Measurements from ENCODE around the gene PDE6C. TPM values are rescaled to one million over a fixed set of nuclear protein-coding genes. Genes with fewer than 3 reads are reported as not detected.

The PDE6C gene
- total and polyA plus RNA-seq, 2 of the 8 experiments (the other 6 are each of a cell fraction or from before 2014, with no cell fraction given): not detected

- Histone ChIP-seq H3K23me2 (ENCODE audit: low read depth, low read length) (no peaks in the 10 kb centered on the region), H3K9ac (replicated peaks in 1 of 4; ENCODE audit: extremely low read depth in 1 of 4, low read depth in 3 of 4, low read length in 3 of 4) (no peak overlapping the region), H3K79me2 (ENCODE audit: control insufficient read depth in 1 of 2, insufficient read depth in 2 of 2, low read length in 2 of 2) (no peaks in the 10 kb centered on the region), H2BK15ac (ENCODE audit: low read length) (no peak overlapping the region), H3K4me1 (replicated peaks in 1 of 4; ENCODE audit: control insufficient read depth in 3 of 4, insufficient read depth in 4 of 4, low read length in 3 of 4) (no peaks in the 10 kb centered on the region), H3K4me2 (ENCODE audit: insufficient read depth in 1 of 2, low read depth in 2 of 2, low read length in 2 of 2) (no peak overlapping the region), H3K27ac (ENCODE audit: low read depth, low read length) (no peak overlapping the region), H3K79me1 (ENCODE audit: low read depth, low read length) (no peaks in the 10 kb centered on the region), H4K8ac (ENCODE audit: extremely low read depth, insufficient read depth, low read length) (no peak overlapping the region), H3K18ac (ENCODE audit: extremely low read depth, low read length) (no peak overlapping the region), H2AFZ (ENCODE audit: low read length) (no peak overlapping the region), H4K5ac (ENCODE audit: insufficient read length, low read depth, low read length) (no peak overlapping the region), H2BK12ac (ENCODE audit: low read depth, low read length) (no peak overlapping the region), H3K4ac (replicated peaks; ENCODE audit: insufficient read length, low read depth, low read length) (no peak overlapping the region), H3K27me3 (replicated peaks in 1 of 4; ENCODE audit: control insufficient read depth in 3 of 4, extremely low read depth in 1 of 4, insufficient read depth in 3 of 4, low read length in 3 of 4) (no peaks in the 10 kb centered on the region), H3K36me3 (ENCODE audit: control insufficient read depth in 2 of 4, insufficient read depth in 4 of 4, low read length in 3 of 4) (peaks cover 0 to 58% (median 12%) of the 10 kb centered on the region in 4 experiments; a peak in 5 of 8 replicates), H2BK5ac (ENCODE audit: low read depth, low read length) (no peak overlapping the region), H3K14ac (ENCODE audit: insufficient read length) (no peak overlapping the region), H3K9me3 (ENCODE audit: insufficient read depth in 2 of 2, low read depth in 1 of 2, low read length in 1 of 2) (no peaks in the 10 kb centered on the region), H2BK120ac (replicated peaks; ENCODE audit: low read depth, low read length) (no peak overlapping the region), H2BK20ac (ENCODE audit: low read length) (no peak overlapping the region), H3K23ac (ENCODE audit: insufficient read length) (no peak overlapping the region), H4K20me1 (replicated peaks in 1 of 2; ENCODE audit: control insufficient read depth in 1 of 2, insufficient read depth in 2 of 2, low read length in 2 of 2) (peaks cover 0 to 2% of the 10 kb centered on the region in 2 experiments), H2AK5ac (ENCODE audit: low read depth, low read length) (no peak overlapping the region), H3K56ac (replicated peaks; ENCODE audit: insufficient read length, low read depth, low read length) (no peak overlapping the region), H4K91ac (replicated peaks; ENCODE audit: insufficient read length, low read length) (no peak overlapping the region), H3K4me3 (ENCODE audit: extremely low read depth in 1 of 4, insufficient read depth in 2 of 4, low read depth in 3 of 4, low read length in 4 of 4) (no peak overlapping the region)
- WGBS, 2 experiments (ENCODE audit: extremely low coverage in 1 of 2, insufficient coverage in 1 of 2, insufficient read length in 1 of 2, insufficient replicate concordance in 2 of 2, low coverage in 1 of 2, low lambda C conversion rate in 2 of 2, missing lambda C conversion rate in 1 of 2): 90% methylated on average over 2 of the region's 2 CpGs; no CpG with 5 or more reads in 1 of the 2 experiments
- POLR2A ChIA-PET (ENCODE audit: partially characterized antibody): no interaction called here
- DNase-seq (ENCODE audit: low read depth in 1 of 2, low spot score in 2 of 2): no peak
- no peak for FAIRE-seq
- no peak for TF ChIP-seq CTCF (IDR thresholded peaks at IDR 0.05; ENCODE audit: control extremely low read depth in 1 of 3, insufficient read depth in 1 of 3, low read depth in 1 of 3, low read length in 3 of 3)
- TF ChIP-seq SIX5 (IDR thresholded peaks at IDR 0.05; ENCODE audit: low read depth, low read length): no peak
- no peak for TF ChIP-seq GABPA (IDR thresholded peaks at IDR 0.05; ENCODE audit: borderline replicate concordance, insufficient read depth, low read length)
- TF ChIP-seq SP4 (IDR thresholded peaks at IDR 0.05; ENCODE audit: low read length): no peak
- no peak for TF ChIP-seq NRF1 (IDR thresholded peaks at IDR 0.05; ENCODE audit: low read depth, low read length)
- no peak for TF ChIP-seq ASH2L (IDR thresholded peaks at IDR 0.05; ENCODE audit: low read length)
- no peak for TF ChIP-seq ATF3 (IDR thresholded peaks at IDR 0.05; ENCODE audit: insufficient read depth, low read depth, low read length)
- TF ChIP-seq RAD21 (IDR thresholded peaks at IDR 0.05 in 1 of 2, conservative IDR thresholded peaks at IDR 0.05 in 1 of 2; ENCODE audit: low read depth in 2 of 2, low read length in 2 of 2): no peak
- no peak for TF ChIP-seq SAP30 (IDR thresholded peaks at IDR 0.05; ENCODE audit: insufficient read depth, insufficient replicate concordance, low read length)
- TF ChIP-seq SRF (IDR thresholded peaks at IDR 0.05; ENCODE audit: low read depth, low read length): no peak
- CTCF ChIA-PET (ENCODE audit: partially characterized antibody): no interaction called here
Measured at GRCh38 chr10:93672022-93672678, 59.8 kb downstream of the PDE6C start.

All from H1 (cell line).